Lower leg skin (tissue), 4 donors: ENCODE results near the gene UBXN7. TPM values are rescaled to one million over a fixed set of nuclear protein-coding genes. Genes with fewer than 3 reads are reported as not detected.

Source experiments
- DNase-seq, 2 donors: peaks; one replicate each; pipeline ENCODE4 v3.0.0-alpha.2; 2019; ENCODE audit warnings: low spot score in 2 of 2
- H3K4me3 ChIP-seq: fragments of 200-600 bp; sonication (generic); 2 replicates; pipeline ENCODE4 v1.5.1; 2017; ENCODE audit warnings: mild to moderate bottlenecking, low read depth; ENCODE audit not compliant: poor library complexity, severe bottlenecking
- CTCF ChIP-seq, 3 donors: fragments of 450-650 bp; IDR thresholded peaks; one replicate each; pipeline ENCODE4 v1.5.1; 2016; ENCODE audit warnings: antibody characterized with exemption in 3 of 3, mild to moderate bottlenecking in 3 of 3, moderate library complexity in 2 of 3
- POLR2A ChIP-seq, 2 donors: fragments of 450-650 bp; IDR thresholded peaks; one replicate each; pipeline ENCODE4 v1.6.1; 2016 to 2017; ENCODE audit warnings: antibody characterized with exemption in 2 of 2, mild to moderate bottlenecking in 1 of 2, moderate library complexity in 1 of 2
- WGBS, 2 donors: methylation state at CpG; one replicate each; pipeline ENCODE4 v1.1.5; 2018; 5-methylcytosine and 5-hydroxymethylcytosine counted together
- intact Hi-C: fragments of 100-400 bp; cut with DNase I; formaldehyde crosslinking; loops from one replicate; pipeline ENCODE4 v1.15.0; 2023; ENCODE audit warnings: low total_unique reads
- total RNA-seq, 4 donors: library from RNA; depleted of rRNA; stranded (reverse); fragments of >200 nt; gene quantifications; one replicate each; pipeline ENCODE4 v1.1.0, GENCODE V29; 2016

Gene UBXN7
- total RNA-seq, 4 donors from 2014 or later, result 20.5 to 30.4 (median 28.0) TPM

GRCh38 chr3:196334982-196335381 lies 97.2 kb downstream of the UBXN7 start:
- 17% methylated on average over 1 of the region's 1 CpG; no CpG with 5 or more reads in 1 of the 2 donors for WGBS, 2 donors
- DNase-seq, result no peak
- no peak overlapping the region for H3K4me3 ChIP-seq
- intact Hi-C loops, result no loop called here
- TF ChIP-seq POLR2A (IDR thresholded peaks at IDR 0.05), result no peak
- TF ChIP-seq CTCF (IDR thresholded peaks at IDR 0.05), result no peak

- intact Hi-C loops, result no loop called here
- no peak overlapping the region for H3K4me3 ChIP-seq
- no peak for DNase-seq
- TF ChIP-seq CTCF (IDR thresholded peaks at IDR 0.05) (no peak), POLR2A (IDR thresholded peaks at IDR 0.05) (no peak)
- WGBS, 2 donors, result 78 to 81% methylated on average over 8 of the region's 8 CpGs
These were observed 100.1 kb downstream of the UBXN7 start for GRCh38 chr3:196332168-196332567.

- intact Hi-C loops, result no loop called here
- H3K4me3 ChIP-seq, result no peak overlapping the region
- no peak for TF ChIP-seq POLR2A (IDR thresholded peaks at IDR 0.05)
- TF ChIP-seq CTCF (IDR thresholded peaks at IDR 0.05), result no peak
- no peak for DNase-seq
- 32 to 52% methylated on average over 3 to 6 of the region's 6 CpGs for WGBS, 2 donors
These were observed 104.8 kb downstream of the UBXN7 start for GRCh38 chr3:196327405-196327804.

GRCh38 chr3:196326936-196327335 lies 105.3 kb downstream of the UBXN7 start:
- whole genome bisulfite sequencing, 2 donors, result 82 to 83% methylated on average over 9 of the region's 9 CpGs
- TF ChIP-seq CTCF (IDR thresholded peaks at IDR 0.05) (no peak), POLR2A (IDR thresholded peaks at IDR 0.05) (no peak)
- H3K4me3 ChIP-seq, result no peak overlapping the region
- DNase-seq, result no peak
- intact Hi-C loops, result no loop called here

- DNase-seq, result no peak
- TF ChIP-seq POLR2A (IDR thresholded peaks at IDR 0.05), result no peak
- intact Hi-C loops, result no loop called here
These were observed 108.5 kb downstream of the UBXN7 start for GRCh38 chr3:196323691-196324090.

GRCh38 chr3:196323016-196323415 lies 109.2 kb downstream of the UBXN7 start:
- intact Hi-C loops, result no loop called here
- WGBS, 2 donors, result 92 to 95% methylated on average over 4 of the region's 4 CpGs
- no peak for TF ChIP-seq CTCF (IDR thresholded peaks at IDR 0.05)
- no peak for TF ChIP-seq POLR2A (IDR thresholded peaks at IDR 0.05)
- H3K4me3 ChIP-seq, result no peak overlapping the region
- no peak for DNase-seq

More at GRCh38 chr3:196323691-196324090, 108.5 kb downstream of the UBXN7 start:
- no peak overlapping the region for H3K4me3 ChIP-seq
- WGBS, 2 donors, result 54 to 63% methylated on average over 11 of the region's 11 CpGs
